Activated T-cell treated with anti-CD3 and anti-CD28 coated beads for 4 hours (primary cell): ENCODE measurements around the gene FOXN1.
"Not testable (repeated sequence)": the region's sequence is repeated elsewhere in the genome, so short reads cannot be mapped to it uniquely, and the experiment has no call there.

Experiments used
- DNase-seq: peaks from one replicate; pipeline ENCODE4 v3.0.0-alpha.2; 2020

Gene FOXN1

DNA sequence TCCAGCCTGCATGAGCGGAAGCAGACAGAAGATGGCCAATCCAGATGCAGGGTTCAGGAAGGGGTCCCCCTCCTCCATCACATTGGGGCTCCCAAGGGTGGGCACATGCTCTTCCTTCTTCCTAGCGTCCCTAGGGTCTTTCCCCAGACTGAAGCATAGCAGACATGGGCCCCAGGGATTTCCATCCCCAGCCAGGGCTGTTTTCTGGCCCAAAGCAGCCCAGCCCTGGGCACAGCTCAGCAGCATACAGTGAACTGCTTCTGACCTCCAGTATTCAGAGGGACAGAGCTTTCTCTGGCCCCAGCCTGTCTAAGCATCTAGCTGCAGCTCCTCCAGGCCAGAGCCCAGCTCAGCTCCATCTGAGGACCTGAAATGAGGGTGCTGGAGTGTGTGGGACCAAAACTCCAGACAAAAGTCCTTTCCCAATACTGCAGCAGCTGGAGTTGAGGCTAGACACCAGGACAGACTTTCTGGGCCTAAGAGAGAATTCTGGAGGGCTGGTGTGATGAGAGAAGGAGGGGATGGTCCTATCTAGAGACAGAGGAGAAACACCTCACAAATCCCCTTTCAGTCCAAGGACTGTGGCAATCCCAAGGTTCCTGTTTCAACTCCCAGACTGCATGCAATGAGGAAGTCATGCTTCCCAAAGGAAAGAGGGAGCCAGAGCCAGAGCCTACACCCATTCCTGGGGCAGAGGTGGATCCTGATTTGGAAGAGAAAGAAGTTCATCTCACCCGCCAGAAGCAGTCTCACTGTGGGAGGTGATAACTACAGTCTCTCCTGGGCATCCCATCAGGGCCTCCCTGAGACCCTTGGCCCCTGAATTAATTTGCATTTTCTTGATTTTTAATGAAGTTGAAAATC is 4.5 kb upstream of the FOXN1 start:
- DNase-seq: no peak

DNA sequence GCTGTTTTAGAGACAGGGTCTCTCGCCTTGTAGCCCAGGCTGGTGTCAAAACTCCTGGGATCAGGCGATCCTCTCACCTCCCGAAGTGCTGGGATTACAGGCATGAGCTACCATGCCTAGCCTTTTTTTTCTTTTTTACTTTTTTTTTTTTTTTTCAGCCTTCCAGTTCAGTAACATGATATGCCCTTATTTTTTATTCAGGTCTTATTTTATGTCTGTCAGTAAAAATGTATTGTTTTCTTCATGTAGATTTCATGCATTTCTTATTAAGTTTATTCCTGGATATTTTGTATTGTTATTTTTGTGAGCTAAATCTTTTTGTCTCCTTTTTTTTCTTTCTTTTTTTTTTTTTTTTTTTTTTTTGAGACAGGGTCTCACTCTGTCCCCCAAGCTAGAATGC is 2.7 kb upstream of the FOXN1 start:
- DNase-seq: no peak

DNA sequence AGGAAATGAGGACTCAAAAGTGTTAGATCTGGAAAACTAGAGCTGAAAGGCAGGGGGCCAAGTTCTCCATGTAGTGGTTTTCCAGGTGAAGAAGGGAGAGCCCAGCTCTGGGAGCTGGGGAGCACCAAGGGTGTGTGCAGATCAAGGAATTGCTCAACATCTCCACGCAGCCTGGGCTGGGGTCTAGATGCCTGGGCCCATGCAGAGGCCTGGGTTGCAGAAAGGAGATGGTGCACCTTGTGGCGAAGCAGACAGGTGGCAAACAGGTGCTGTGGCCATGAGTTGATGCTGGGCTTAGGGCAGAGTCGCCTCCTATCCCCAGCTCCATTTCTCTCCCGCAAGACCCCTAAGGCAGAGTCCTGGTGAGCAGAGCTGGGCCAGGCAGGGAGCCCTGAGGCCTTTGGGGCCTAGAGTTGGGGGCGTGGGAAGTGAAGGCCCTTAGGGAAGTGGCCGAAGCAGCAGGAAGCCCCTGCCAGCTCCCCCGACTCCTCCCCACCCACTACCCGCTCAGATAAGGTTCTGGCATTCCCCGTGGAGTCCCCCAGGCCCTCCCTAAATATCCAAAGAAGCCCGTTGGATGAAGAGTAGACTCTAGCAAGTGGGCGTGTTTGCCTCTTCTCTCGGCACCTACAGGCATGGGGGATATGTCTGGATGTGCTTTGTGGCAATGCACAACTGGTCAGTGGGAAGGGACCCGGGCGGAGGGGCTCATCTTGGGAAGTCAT is 777 bp downstream of the FOXN1 start:
- no peak for DNase-seq

DNA sequence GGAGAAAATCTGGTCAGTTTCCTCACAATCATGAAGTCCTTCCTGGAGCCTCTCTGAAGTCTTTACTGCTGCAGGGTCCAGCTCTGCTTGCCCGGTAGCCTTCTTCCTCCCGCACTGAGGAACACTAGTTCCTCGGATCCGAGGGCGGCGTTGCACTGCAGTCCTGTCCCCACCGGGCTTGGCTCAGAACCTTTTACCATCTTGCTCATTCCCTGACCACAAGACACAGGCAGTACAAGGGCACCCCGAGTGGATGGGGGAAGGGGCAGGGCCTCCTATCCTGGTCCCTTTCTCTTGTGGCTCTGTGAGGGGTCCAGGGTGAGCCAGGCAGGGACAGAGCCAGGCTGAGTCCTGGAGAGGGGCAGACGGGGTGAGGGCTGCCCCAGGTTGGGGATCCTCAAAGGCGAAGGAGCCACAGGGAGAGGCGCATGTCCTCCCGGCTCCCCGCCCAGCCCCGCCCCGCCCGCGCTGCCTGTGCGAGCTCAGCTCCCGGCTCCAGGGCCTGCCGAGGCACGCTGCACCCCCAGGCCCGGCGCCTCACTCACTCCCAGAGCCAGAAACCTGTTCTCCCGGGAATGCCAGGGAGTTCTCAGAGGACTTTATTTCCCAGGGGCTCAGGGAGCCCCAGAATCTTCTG is 1.5 kb downstream of the FOXN1 start:
- no peak for DNase-seq

DNA sequence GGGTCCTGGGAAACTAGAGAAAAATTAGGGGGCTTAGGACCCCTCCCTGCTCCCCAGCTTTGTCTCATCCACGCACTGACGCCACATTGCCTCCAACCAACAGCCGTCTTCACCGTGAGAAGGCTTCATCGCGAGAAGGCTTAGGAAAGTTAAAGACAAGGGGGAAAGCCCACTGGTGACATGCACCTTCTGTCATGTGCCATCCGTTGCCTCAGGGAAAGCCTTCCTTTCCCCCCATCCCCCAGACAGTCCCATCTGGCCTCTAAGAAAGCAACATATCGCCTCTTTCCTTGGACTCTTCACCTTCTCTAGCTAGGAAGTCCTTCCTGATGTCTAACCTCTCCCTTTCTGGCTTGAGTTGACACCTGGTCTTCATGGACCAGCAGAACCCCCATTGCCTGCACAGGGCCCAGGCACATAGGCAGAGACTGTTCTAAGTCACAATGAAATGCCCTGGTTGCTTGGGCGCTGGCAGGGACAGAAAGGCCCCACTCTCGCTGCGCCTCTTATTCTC is 2.1 kb downstream of the FOXN1 start:
- no peak for DNase-seq

DNA sequence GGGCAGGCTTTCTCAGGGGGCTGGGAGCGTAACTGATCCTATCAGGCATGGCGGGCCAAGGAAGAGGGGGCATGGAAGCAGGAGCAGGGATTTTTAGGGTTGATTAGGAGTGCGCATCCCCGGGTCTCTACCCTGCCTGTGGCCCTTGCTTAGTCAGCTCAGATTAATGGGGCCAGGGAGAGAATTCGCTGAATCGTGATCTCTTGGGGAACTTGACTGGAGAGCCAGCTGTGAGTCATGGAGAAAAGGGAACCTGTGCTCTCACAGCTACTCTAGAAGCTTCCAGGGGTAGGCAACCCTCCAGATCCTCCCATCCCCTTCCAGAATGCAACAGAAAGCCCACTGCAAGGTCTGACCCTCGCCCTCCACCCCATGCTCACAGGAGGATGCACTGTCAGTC is 3.6 kb downstream of the FOXN1 start:
- no peak for DNase-seq

DNA sequence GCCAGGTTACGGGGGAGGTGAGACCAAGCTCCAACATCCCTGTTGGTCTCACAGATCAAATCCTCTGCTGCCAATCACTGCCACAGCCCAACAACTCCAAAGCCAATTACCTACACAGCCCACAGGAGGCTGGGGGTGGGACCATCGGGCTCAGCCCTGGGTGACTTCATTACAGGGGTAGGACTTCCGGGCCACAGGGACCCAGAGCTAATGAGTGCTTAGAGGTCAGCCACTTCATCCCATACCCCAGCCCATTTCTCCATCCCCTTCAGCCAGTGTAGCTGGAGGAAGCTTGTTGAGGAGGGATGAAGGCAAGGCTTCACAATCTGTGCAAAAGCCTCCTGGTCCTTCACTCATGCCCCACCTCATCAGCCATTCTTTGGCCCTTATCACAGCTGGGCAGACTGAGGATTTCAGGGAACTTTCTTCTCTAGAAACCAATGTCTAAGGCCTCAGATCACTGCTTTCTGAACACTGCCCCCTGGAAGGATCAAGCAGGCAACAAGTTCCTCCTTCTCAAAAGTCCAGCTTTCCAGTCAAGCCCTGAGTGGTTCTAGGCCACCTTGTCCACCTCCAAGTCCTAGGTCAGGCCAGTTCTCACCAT is 5.8 kb downstream of the FOXN1 start:
- no peak for DNase-seq

DNA sequence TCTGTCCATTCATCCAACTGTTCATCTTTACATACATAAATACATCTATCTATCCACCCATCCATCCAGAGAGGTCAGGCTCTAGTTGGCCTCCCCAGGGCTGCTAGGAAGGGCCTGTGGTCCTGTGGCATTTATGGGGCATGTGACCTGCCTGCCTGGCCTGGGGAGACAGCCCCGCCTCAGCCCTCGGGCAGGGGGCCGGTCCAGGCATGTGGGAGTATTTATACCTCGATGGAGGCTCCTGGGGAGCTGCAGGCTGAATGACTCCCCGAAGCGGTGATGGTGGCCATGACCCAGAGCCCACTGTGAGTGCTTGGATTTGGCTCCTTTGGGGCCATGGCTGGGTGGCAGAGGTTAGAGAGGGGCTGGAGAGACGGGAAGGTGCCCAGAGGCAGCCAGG is 7.3 kb downstream of the FOXN1 start:
- DNase-seq: no peak

DNA sequence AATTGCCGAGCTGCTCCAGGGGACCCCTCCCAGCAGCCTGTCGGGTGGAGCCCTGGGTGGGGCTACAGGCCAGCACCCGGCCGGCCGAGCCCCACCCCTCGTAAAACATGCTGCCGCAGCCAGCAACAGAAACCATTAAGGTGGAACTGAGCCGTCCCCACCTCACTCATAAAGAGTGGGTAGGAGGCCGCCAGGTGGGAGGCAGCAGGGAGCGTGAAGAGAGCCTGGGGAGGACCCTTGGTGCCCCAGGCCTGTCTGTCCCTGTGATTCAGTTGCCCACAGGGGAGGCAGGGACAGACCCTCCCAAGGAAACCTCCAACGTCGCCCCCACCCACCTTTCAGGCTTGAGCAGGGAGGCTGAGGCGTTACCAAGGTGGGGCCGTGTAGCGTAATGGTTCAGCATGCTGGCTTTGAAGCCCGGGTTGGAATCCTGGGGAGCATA is 8.4 kb downstream of the FOXN1 start:
- DNase-seq: no peak

DNA sequence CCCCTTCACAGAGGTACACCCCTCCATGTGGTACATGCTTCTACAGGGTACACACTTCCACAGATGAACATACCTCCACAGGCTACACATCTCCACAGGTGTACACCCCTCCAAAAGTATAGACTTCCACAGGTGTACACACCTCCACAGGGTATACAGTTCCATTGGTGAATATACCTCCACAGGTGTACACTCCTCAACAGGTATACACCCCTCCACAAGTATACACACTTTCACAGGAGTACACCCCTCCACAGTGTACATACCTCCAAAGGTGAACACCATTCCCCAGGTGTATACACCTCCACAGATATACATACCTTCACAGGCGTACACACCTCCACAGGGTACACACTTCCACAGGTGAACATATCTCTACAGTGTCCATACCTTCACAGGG is 9.4 kb downstream of the FOXN1 start:
- no peak for DNase-seq

DNA sequence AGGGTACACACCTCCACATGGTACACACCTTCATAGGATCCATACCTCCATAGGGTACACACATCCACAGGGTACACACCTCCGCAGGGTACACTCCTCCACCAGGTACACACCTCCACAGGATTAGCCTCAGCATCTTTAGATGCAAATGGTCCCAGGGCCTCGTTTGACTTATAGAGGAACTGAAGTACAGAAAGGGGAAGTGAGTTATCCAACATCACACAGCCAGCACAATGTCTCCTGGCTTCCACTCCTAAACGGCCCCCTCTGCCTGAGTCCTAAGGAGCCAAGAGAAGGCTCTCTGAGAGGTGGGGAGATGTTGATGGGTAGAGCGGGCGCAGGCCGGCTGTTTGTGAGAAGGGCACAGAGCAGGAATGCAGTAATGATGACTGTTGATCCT is 12.0 kb downstream of the FOXN1 start:
- no peak for DNase-seq

DNA sequence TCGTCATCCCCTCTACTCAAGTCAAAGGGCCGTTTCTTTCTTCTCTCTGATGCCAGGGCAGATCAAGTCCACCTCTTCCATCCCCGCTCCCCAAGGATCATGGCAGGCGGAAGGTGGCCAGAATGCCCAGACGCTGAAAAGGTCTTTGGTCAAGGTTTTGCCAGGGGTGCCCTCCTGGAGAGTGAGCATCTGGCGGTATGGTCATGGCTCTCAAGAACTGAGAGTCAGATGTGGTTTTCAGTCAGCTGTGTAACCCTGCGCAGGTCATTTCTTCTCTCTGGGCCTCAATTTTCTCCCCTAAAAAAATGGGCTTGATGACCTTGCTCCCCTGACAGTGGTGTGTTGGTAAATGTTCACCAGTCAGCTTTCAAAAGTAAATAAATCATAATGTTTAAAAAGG is 12.4 kb downstream of the FOXN1 start:
- no peak for DNase-seq

DNA sequence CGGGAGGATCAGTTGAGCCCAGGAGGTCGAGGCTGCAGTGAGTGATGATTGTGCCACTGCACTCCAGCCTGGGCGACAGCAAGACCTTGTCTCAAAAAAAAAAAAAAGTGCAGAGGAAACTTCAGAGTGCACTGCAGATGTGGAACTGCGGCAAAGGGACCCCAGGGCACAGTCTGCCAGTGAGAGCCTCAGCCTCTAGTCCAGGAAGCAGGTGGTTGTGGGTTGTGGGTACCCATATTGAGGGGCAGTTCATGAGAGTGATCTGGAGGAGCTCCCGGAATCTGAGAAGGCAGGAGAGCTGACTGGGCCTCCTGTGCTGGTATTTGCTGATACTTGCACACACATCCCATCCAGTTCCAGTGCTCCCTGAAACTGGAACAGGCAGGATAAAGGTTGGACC is 13.1 kb downstream of the FOXN1 start:
- DNase-seq: no peak

DNA sequence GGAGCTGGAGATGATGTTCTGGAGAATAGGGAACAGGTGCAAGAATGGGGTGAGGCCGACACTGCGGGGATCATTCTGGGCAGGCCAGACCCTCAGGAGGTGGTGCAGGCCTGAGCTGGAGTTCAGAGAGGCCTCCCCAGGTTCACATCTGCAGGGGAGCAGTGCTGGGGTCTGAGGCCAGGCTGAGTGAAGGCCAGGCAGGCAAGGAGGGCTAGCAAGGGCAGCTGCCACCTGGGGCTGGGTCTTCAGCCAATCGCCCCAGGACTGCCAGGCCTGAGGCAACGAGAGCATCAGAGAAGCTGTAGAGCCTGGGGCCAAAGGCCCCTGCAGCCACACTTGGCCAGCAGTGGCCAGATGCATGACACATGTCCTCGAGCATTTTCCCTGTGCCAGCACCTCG is 14.5 kb downstream of the FOXN1 start:
- no peak for DNase-seq

DNA sequence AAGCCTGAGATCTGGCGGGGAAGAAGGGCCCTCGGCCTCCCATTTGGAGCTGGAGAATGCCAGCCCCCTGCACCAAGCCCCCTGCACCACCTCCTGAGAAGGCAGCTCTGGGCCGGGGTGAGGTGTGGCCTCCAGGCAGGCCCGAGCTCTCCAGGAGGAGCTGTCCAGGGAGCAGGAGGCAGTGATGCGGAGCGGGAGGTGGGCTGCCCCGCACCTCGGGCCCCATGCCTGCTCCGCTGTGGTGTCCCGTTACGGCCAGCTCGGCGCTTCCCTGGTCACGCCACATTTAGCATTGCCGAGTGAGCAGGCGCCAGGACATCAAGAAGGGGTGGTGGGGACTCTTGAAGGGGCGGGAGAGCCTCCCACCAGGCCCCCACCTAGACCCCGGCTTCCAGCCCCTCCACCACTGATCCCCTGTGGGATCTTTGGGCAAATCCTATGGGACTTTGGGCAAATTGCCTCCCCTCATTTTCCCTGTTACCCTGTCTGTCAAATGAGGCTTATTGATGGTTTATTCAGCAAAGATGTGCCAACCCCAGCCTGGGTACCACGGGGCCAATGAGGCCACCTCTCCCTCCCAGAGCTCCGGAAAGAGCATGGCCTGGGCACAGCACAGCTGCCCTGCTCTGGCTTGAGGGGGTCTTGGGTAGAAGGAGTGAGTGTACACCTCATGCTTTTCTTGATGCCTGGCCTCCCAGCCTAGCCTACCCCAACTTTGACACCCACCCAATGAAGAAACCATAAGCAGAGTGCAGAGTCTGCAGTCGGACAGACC is 15.3 kb downstream of the FOXN1 start:
- DNase-seq: no peak

DNA sequence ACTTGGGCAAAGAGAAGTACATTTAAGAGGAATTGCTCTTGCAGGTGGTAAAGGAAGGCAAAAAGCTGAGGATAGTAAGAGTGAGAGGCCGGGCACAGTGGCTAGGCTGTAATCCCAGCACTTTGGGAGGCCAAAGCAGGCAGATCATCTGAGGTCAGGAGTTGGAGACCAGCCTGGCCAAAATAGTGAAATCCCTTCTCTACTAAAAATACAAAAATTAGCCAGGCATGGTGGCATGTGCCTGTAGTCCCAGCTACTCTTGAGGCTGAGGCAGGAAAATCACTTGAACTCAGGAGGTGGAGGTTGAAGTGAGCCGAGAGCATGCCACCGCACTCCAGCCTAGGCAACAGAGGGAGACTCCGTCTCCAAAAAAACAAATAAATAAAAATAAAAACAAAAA is 16.1 kb downstream of the FOXN1 start:
- DNase-seq: not testable (repeated sequence)

DNA sequence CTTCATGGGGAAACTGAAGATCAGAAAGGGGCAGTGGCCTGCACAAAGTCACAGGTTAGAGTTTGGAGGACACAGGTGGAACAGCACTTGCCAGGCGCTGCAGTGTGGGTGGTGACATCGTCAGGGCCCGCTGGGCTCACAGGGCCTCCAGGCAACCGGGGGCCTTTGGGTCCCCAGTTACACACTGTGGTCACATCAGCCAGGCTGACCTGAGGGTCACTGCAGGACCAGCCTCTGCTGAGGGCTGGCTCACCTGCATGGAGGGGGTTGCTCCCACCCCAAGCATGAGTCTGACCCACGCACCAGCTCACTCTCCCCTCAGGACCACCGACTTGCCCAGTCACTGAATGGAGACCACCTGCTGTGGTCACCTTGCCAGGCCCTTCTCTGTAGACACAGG is 17.0 kb downstream of the FOXN1 start:
- no peak for DNase-seq

DNA sequence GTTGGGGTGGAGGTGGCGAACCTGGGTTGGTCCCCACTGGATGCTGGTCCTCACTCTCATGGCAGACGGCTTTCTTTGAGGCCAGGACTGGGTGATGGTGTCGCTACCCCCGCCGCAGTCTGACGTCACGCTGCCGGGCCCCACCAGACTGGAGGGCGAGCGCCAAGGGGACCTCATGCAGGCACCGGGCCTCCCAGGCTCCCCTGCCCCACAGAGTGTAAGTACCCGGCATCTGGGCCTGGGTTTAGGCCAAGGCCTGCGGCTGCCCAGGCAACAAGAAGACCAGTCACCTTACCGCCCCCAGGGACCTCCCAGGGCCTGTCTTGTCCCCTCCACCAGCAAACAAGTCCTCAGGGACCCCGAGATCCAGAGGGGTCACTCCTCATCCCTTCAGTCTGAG is 17.7 kb downstream of the FOXN1 start:
- no peak for DNase-seq

DNA sequence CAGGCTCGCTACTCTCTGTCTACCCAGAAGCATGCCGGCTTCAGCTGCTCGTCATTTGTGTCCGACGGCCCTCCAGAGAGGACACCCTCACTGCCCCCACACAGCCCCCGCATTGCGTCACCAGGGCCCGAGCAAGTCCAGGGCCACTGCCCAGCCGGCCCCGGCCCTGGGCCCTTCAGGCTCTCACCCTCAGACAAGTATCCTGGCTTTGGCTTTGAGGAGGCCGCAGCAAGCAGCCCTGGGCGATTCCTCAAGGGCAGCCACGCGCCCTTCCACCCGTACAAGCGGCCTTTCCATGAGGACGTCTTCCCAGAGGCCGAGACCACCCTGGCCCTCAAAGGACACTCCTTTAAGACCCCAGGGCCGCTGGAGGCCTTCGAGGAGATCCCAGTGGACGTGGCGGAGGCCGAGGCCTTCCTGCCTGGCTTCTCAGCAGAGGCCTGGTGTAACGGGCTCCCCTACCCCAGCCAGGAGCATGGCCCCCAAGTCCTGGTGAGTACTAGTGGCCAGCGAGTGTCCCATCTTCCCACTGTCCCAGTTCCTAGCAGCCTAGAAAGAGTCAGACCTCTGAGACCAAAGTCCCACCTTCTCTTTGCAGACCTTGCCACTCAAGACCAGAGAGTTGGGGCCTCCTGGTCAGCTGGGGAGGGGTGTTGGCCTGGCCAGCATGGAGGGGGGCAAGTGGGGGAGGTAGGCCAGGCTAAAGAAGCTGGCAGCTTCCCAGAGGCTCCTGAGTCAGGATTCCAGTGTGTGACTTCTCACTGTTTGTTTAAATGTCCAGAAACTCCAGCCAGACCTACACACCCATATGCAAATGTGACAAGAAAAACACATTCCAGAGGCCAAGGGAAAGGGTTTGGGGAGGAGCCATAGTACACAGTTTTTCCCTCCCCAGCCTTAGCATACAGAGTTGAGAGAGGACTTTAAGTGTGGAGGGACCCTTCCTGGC is 18.6 kb downstream of the FOXN1 start:
- no peak for DNase-seq

DNA sequence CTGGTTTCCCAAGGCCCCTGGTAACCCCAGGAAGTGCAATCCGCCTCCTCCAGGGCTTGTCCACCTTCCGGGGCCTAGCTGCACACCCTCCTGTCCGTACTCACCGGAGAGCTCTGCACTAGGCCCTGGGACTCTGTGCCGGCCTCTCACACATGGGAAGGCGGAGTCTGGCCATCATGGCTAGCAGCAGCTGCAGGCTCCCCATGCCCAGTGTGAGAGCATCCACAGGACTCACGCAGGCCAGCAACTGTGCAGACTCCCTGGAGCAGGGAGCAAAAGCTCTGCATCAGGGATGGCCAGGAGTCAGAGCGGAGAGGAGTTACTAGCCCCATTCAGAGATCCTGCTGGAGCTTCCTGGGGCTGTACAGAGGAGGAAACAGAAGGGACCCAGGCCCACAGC is 20.2 kb downstream of the FOXN1 start:
- DNase-seq: no peak

DNA sequence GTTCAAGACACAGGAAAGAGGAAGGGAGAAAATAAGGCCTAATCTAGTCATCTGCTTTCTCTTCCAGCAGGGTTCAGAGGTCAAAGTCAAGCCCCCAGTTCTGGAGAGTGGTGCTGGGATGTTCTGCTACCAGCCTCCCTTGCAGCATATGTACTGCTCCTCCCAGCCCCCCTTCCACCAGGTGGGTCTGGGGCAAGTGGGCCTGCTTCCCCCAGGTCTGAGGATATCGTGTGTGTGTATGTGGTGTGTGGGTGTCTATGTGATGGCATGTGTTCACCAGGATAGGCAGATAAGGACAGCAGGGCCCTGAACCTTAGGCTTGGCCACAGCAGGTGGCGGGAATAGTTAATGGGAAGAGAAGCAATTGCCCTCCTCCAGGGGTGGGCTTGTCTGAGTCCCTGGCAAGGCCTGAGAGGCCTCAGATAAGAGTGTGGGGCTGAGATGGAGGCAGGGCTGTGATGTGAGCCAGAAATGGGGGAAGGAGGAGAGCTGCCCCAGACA is 21.1 kb downstream of the FOXN1 start:
- no peak for DNase-seq
